SW480 (cell line): ENCODE results near the gene ZNF644.
"Not testable (repeated sequence)": the region's sequence is repeated elsewhere in the genome, so short reads cannot be mapped to it uniquely, and the experiment has no call there.

Experiments used
- DNase-seq: peaks from one replicate; pipeline ENCODE4 v3.0.0-alpha.2; 2016; ENCODE audit warnings: low spot score

ZNF644 gene

DNA sequence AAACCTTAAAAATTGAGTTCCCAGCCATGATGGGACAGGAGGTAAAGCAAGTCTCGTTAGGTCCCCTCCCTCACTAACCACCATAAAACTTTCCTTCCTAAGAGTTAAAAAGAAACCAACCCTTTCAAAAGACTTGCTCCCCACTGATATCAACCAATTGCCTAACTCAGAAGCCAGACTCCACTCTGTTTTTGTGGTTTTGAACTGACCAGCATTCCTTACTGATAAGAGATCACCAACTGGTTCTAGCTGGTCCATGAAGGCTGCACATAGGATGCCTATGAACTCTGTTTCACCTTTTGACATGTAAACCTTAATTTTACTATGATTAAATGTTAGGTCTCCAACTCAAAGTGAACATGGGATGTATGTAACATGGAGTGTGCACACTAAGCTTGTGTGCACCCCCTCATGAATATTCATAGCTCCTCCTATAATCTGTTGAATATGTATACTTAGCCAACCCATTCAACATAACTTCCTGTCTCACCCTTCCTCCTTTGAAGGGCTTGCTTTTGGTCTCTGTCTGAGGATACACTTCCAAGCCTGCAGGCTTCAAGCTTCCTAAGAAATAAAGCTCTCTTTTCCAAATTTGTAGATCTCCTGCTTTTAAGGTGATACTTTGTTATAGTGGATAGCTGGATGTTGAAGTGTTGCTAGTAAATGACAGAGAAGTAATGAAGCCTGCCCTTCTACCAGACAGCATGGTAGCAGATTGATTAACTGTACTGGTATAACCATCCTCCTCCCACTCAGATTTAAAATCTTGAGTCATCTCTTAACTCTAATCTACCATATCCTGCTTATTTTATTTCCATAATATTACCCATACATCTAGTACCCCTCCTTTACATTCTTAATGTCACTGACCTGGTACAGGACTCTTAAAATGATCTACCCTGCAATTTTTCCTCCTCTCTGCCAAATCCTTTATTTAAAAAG, 95.6 kb downstream of the ZNF644 start:
- DNase-seq, result peak; percentile 18

DNA sequence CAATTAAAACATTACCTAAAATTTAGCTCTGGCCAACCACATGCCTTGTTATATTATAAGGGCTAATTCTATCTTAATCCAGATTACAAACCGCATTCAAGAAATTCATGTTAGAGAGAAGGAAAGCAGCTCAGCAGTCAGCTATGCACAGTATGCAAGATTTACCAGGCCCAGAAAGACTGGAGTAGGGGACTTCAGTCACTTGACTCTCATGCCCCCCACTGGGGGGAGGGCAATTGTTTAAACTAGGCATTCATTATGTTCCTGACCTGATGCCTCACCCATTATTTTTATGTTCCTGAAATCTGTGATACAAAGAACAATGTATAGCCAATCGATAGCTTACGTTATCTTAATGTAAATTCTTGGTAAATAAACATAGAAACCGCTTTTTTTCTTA, 96.9 kb downstream of the ZNF644 start:
- DNase-seq, result no peak

DNA sequence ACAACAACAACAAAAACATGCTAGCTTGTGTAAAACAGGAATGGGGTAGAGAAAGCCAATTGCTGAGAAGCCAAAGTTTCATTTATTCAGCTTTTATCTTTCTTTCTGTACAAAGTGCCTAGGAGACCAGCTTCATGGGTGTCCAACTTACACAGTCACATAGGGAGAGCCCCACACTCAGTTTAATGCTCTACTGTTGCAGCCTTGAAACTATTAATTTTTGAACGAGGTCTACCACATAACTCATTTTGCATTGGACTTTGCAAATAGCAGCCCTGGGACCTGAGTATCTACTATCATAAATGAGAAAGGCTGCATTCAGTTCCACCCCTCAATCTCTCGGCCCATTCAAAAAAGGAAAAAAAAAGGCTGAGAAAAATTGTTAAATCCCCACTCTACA, 98.8 kb downstream of the ZNF644 start:
- no peak for DNase-seq

DNA sequence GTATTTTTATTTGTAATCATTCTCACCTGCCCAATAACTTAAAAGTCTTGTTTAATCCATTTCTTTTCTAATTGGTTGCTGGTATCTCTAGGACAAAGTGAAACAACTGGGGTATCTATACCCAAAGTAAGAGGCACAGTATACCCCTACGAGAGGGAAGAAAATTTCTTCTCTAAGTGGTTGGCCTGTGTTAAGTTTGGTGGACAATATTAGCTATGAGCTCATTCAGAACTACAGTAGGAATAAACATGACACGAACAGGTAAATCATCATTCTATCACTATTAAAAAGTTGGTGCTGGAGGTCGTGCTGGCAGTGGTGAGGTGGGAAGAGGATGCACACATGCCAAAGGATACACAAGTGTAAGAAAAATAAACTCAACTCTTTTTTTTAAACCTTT, 99.6 kb downstream of the ZNF644 start:
- no peak for DNase-seq

DNA sequence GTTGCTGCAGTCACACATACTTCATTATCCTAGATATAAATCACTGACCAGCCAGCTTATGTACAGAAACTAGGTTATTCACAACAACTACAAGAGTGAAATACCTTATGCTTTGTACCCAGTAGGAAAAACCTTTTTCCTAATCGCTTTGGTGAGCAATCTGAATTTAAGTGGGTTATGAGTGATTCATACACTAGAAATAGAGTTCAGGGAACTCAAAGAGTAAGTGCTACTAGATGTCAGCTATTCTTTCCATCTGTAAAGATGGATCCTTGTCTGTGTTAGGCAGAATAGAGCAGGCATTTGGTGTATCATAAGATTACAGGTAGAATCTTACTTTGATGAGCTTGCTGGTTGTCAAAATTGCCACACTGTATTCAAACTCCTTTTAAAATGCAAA, 101.9 kb downstream of the ZNF644 start:
- DNase-seq, result no peak

DNA sequence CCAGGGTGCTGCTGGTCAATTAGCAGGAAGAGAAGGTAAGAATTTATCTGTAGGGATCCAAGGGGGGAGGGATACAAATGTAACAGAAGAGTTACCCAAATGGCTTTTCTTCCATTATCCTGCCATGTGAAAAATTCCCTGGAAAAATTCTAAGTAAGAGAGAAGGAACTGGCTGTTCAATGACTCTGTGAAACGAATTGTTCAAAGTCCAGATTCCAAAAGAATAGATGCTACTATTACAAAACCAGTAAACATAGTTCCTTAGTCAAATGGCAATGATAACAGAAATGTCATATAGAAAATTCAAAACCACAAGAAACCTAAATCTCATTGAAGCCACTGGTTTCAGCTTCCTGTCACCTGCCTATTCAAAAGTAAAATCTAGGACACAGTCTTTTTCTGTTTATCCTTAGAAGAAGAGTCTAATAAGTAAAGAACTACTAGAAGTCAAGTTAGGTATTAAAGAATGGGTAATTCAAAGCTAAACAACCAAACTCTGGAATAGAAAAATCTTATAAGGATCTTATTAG, 102.6 kb downstream of the ZNF644 start:
- no peak for DNase-seq

DNA sequence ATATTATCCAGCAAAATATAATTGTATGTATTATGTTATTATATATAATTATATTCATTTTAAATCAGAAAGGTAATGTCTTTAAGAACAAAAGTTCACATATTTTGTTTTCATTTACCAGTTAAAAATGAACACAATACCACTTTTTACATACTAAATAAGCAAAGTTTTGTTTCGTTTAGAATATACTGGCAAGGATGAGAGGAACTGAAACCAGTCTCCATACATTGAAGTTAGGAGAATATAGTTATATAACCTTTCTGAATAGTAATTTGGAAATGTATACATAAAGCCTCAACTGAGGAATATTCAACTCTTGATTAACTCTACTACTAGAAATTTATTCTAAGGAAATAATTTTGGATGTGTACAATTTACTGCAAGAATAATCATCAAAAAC, 110.5 kb downstream of the ZNF644 start:
- no peak for DNase-seq

DNA sequence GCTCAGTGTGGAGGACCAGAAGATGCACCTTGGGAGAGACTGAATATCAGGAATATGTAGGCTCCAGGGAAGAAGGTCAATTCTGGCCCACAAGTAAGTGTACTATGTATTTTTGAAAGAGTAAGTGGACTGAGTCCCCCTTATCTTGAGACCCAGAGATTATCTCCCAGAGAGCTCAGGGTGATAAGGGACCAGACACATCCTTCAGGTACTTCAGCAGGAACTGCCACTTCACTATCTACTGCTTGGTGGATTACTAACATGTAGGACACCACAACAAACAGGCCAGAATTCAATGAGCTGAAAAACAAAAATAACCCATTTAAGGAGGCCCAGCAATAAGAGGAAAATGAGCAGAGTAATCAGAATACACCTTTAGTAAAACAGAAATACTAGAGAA, 119.2 kb downstream of the ZNF644 start:
- no peak for DNase-seq

DNA sequence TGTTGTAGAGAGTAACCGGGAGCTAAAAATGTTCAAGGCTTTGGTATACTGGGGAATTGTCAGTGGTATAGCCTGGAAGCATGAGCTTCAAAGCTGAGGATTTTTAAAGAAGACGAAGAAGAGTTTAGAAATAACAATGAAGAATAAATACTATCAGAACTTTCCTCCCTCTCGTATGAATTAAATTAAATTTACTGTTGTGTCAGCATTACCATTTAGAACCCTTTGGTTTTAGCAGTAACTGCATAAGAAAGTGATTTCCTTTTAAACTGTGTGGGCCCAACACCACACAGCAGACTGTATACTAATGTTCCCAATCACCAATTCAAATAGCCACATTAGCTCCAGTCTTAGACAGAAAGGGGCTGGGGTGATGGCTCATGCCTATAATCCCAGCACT, 122.6 kb downstream of the ZNF644 start:
- DNase-seq, result no peak

DNA sequence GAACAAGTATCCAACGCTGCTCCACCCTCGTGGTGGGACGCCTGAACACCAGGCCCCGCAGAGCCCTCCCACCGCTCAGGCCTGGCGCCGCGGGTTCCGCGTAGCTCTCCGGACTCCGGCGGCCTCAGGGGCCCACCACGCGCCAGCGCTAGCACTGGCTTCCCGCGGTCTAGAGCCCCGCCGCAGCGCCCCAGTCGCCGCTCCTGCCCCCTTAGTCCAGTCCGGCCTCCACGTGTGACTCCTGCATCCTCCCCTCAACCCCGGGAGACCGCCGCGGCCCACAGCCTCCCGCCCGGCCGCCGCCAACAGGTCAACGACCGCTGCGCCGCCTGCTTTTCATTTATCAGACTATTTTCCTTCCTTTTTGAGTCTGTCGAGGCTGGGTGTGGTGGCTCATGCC, 128.2 kb downstream of the ZNF644 start:
- DNase-seq, result not testable (repeated sequence)

DNA sequence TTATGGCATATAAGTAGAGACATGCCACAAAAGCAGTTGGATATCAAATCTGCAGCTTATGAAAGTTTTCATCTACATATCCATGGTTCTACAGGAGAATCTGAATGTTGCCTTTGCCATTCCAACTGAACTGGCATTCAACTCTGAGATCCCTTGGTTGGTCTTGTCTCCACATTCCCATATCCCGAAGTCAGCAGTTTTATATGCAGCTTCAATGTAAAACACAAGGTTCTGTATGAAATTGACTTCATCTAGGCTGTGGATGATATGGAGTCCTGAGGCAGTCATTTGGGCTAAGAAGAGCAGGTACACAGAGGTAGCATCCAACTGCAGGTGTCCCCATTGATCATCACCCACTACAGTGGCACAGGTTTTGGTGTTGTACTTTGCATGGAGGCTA, 129.0 kb downstream of the ZNF644 start:
- DNase-seq, result not testable (repeated sequence)

DNA sequence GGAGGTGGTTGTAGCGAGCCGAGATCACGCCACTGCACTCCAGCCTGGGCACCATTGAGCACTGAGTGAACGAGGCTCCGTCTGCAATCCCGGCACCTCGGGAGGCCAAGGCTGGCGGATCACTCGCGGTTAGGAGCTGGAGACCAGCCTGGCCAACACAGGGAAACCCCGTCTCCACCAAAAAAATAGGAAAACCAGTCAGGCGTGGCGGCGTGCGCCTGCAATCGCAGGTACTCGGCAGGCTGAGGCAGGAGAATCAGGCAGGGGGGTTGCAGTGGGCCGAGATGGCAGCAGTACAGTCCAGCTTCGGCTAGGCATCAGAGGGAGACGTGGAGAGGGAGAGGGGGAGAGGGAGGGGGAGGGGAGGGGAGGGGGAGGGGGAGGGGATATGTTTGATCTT, 129.6 kb downstream of the ZNF644 start:
- DNase-seq, result not testable (repeated sequence)

DNA sequence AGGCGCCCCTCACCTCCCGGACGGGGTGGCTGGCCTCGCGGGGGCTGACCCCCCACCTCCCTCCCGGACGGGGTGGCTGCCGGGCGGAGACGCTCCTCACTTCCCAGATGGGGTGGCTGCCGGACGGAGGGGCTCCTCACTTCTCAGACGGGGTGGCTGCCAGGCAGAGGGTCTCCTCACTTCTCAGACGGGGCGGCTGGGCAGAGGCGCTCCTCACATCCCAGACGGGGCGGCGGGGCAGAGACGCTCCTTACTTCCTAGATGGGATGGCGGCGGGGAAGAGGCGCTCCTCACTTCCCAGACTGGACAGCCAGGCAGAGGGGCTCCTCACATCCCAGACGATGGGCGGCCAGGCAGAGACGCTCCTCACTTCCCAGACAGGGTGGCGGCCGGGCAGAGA, 130.1 kb downstream of the ZNF644 start:
- not testable (repeated sequence) for DNase-seq

DNA sequence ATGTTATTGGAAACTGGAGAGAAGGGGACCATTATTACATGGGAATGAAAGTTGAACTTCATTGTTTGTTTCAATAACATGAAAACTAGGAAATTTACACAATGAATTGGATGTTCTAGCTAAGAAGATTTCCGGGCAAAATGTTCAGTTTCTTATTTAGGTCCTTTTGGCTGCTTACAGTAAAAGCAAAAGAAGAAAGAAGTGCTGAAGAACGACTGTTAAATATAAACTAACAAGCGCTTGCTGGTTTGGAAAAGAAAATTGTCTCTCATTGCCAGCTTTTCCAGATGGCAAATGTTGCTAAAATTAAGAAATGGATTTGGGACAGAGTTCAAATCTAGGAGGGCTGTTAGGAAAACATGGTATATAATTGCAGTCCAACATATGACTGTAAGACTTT, 139.6 kb downstream of the ZNF644 start:
- no peak for DNase-seq

DNA sequence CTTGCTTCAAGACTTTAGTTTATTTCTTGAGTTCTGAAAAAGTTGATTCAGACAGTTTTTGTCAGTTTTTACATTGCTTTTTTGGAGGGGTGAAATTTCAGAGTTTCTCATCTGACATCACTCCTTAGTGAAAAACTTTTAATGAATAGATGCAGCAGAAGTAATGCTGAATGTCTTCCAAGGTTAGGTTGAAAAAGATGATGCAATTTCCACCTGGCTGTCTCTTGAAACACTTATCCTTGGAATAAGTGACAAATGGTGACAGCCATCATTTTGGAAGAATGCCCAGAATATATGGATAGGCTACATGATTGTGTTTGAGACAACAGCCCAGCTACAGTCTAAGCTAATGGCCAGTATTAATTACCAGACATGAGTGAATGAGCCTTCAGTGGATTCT, 140.8 kb downstream of the ZNF644 start:
- DNase-seq, result no peak

DNA sequence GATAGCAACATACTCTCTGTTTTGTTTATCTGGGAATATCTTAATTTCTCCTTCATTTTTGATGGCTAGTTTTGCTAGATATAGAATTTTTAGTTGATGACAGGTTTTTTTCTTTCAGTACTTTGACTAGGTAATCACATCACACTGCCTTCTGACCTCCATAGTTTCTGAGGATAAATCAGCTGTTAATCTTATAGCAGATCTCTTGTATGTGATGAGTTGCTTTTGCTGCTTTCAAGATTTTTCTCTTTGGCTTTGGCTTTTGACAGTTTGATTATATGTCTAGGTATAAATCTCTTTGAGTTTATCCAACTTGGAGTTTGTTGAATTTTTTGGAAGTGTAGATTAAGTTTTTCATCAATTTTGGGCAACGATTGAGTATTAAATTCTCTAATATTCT, 142.6 kb downstream of the ZNF644 start:
- peak; percentile 39 for DNase-seq

DNA sequence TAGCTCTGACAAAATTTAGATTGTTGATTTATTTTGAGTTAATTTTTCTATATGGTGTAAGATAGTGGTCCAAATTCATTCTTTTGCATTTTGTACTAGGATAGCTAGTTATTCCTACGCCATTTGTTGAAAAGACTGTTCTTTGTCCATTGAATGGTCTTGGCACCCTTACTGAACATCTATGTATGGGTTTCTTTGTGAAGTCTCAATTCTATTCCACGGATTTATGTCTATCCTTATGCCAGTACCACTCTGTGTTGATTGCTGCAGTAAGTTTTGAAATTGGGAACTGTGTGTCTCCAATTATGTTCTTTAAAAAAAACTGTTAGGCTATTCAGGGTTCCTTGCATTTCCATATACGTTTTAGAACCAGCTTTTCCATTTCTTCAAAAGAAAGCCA, 145.7 kb downstream of the ZNF644 start:
- DNase-seq, result no peak
